AML-193 (cell line): ENCODE results near the gene SMOC1.

Experiments
- DNase-seq, 2 experiments: peaks; one replicate each; lab custom pipeline; 2025; lab: John Stamatoyannopoulos, UW

Gene SMOC1

GRCh38 chr14:69980457-69981425, 101.5 kb downstream of the SMOC1 start:
- no peak for DNase-seq

DNA sequence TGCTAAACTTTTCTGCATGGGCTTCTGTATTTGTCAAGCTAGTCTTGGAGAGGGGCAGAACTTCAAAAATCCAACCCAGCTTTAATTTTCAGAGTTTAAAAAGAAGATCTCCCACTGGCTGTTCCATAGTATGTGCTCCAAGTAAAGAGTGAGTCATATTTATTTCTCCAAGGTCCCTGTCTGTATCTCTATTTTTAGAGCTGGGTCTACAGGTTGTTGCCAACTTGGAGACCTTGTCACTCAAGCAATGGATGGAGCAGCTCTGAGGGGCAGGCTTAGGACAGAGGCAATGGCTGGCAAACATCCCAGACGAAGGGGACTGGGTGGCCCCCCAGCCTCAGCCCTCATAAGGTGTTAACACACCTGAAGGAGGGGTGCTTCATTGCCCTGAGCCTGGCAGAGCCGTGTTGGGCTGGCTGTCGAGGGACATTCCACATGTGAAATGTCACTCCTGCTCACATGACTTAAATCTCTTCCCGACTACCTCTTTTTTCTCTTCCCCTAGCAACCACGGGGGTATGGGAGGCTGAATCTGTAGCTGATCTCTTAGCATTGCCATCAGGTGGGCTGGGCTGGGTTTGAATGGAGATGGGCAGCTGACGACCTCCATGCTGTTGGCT, 103.1 kb downstream of the SMOC1 start:
- DNase-seq = no peak

DNA sequence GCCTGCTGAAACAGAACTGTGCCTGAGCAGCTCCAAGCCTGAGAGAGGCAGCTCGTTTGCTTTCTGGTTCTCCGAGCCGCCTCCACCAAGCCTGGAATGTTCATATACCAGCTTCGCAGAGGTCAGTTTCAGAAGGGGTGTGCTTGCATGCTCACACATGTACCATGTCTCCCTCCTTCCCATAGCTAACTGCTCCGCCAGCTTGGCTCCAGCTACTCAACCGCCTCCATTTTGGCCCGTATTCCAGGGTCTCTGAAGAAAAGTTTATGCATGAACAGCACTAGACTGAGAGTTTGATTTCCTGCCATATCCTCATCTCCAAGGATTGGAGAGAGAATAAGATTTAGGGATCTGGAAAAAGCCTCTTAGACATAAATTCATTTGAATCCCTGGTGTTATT, 103.7 kb downstream of the SMOC1 start:
- no peak for DNase-seq

DNA sequence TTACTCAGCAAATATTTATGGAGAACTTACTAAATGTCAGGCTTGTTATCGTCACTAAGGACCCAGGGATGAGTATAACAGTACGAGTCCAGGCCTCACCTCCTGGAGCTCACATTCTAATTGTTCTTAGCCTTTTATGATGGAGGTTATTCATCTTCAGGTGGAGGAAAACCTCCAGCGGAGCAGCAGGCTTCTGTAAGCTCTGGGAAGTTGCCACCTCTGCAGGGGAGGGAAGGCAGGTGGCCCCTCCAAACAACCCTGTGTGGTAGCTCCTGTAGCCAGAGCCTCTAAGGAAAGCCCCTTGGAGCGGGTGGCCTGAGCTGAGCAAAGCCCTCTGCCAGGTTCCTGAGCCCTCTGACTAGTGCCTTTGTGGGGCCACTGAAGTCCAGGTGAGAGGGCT, 104.1 kb downstream of the SMOC1 start:
- no peak for DNase-seq

GRCh38 chr14:69985463-69985862, 106.2 kb downstream of the SMOC1 start:
- no peak for DNase-seq

GRCh38 chr14:69986336-69986735, 107.1 kb downstream of the SMOC1 start:
- DNase-seq = no peak

DNA sequence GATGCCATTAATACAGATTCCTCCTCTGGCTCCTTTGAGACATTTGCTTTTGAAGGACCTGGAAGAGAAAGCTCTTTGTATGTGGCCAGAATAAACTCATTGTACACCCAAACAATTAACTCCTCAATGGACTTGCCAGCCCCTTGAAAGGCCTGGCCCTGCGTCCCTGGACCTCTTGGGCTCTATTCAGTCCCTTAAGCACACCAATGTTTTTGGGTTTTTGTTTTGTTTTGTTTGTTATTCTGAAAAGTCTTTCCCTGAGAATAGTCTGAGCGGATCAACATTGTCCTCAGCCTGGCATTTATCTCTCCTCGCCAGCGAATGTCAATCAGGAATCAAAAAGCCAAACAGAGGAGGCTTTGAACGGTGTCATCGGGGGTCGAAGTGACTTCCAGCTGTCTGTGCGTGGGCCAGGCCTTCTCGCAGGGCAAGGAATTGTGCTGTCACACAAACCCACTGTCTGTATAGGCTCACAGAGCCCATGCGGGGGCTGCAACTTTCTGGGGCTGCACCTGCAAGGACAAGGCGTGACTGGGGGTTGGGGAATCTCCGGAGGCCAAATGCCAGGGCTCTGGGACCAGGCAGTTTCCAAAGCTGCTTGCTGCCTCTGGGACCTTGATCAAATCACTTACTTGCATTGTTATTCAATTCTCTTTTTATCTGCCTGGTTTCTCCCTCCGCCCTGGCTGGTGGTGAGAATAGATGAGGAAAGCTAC, 108.3 kb downstream of the SMOC1 start:
- no peak for DNase-seq

GRCh38 chr14:69988979-69989378, 109.8 kb downstream of the SMOC1 start:
- DNase-seq = no peak

- DNase-seq = no peak
Observed at GRCh38 chr14:69989622-69990021, 110.4 kb downstream of the SMOC1 start.

GRCh38 chr14:69990323-69990722, 111.1 kb downstream of the SMOC1 start:
- no peak for DNase-seq

DNA sequence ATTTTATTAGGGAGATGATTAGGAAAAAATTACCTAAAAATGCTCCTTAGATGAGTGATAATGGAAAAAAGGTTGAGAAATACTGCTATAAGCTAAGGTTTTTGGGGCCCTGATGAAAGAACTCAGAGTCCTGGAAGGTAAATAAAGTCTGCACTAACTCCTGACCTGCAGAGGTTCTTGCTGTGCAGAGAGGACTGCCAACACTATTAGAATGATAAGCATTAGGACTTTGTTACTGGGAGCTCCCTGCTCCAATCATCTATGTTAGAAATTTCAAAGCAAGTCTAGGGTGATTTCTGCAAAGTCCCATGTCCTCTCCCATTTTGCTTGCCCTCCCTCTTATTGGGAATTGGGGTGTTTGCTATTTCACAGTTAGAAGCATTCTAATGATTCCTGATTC, 112.2 kb downstream of the SMOC1 start:
- no peak for DNase-seq

DNA sequence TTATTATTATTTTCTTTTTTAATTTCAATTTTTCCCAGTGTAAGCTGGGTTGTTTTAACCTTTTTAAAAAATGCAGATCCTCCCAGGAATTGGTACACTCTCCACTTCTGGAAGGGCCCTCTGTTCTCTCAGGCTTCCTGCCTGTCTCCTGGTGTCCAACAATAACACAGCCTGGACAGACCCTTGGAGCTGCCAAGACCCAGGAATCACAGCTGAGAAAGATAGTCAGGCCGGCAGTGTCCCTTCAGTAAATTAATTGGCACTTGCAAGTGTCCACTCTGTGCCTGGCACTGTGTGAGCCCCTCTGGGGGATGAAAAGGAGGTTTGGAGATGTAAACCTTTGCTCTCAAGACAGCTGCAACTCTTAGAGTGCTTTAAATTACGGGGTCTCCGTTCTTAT, 113.3 kb downstream of the SMOC1 start:
- DNase-seq = no peak

DNA sequence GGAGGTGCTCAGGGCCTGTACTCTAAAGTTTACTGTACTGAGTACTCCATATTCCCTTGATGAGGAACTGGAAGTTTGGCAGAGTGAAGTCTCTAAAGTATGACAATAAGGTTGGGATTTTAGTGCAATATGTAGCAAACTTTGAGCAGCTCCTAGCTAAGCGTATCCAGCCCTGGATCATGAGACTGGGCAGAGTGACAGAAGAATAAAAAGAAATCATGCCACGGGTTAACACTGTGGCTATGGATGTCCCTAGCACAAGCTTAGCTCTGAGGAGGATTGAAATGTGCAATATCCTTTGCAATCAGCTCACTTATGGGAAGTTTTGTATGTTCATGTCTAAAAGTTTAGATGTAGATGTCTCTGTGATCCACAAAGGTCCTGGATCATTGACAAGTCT, 114.1 kb downstream of the SMOC1 start:
- no peak for DNase-seq

DNA sequence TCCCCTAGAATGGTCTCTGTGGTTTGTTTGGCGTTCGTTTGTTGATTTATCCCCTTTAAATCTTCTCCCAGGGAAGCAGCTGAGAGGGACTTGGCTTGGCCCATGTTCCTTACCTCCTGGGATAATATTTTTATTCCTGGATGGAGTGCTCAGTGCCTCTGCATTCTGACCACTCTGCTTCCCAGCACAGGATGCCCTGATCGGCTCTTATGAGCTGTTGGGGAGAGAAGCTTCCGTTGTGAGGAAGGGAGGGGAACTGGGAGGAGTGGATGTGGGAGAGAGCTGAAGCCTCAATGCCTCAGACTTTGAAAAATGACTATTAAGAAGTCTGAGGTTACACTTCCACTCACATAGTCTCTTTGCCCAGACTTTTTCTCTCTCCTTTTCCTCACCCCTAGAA, 114.8 kb downstream of the SMOC1 start:
- DNase-seq = no peak

GRCh38 chr14:69996216-69996615, 117.0 kb downstream of the SMOC1 start:
- no peak for DNase-seq

DNA sequence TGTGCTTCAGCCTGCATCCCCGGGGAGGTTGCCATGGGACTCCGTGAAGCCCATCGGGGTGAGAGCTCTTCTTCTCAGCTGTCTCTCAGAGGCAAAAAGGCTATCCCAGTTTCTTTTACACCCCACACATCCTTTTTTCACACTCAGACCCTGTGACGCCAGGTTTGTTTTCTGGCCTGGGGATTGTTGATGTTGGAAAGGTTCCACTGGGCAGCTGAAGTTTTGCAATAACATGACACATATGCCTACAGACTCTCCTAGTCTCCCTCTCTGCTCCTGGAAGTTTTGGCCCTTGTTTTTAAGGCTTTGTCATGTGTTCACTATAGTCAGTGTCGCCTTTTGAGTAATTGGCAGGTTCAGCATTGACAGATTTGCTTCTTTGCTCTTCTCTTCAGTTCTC, 118.6 kb downstream of the SMOC1 start:
- no peak for DNase-seq

GRCh38 chr14:69999261-69999674, 120.1 kb downstream of the SMOC1 start:
- DNase-seq = no peak

DNA sequence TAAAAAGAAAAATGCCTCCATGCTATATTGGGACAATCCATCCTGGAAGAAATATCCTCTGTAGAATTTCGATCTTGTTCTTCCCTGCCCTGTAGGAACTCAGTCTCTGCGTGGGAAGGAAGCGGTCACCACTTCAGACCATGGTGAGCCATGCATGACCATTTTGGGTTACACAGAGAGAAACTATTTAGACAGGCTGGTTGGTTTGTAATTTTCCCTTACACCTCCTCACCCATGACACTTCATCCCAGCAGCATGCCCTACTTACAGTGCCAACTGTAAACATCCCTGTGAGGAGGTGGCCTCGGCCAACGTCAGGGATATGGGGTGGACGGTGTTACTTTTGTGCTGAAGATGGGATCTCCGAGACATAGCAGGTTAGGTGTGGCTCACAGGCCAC, 121.4 kb downstream of the SMOC1 start:
- no peak for DNase-seq

DNA sequence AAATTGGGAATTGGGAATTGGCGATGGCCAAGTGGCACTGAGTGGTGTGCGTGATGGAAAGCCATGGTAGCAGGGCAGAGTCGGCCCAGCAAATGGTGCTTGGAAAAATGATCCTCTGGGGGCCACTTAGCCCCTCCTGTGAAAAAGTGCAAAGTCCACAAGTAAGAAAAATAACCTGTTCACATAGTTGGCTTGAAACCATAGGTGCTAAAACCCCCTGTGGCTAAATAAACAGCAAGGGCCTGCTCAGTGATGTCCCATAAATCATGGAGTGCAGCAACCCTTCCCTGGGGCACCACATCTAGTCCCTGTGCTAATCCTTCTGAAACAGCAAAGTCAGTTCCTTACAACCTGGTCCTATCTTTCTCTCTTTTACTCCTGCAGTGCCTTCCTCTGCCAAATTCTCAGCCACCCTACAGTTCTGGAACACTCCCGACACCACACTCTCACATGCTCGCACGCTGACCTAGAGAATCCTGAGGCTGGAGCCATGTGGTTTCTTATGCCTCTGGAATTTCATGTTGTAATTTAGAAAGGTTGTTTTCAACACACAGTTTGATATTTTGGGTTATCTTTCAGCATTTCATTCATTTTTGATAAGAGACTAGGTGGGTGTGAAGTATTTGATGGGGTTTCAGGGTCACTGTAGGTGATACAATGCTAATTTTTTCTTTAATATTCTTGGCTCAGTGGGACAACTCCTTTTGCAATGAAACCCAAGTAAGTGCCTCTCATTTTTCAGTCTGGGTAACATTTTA, 123.6 kb downstream of the SMOC1 start:
- DNase-seq = no peak

- no peak for DNase-seq
Observed at GRCh38 chr14:70004791-70005190, 125.6 kb downstream of the SMOC1 start.

GRCh38 chr14:70005281-70005805, 126.1 kb downstream of the SMOC1 start:
- DNase-seq = no peak

- DNase-seq = no peak
Observed at GRCh38 chr14:70006699-70007098, 127.5 kb downstream of the SMOC1 start.
